GM18508 (cell line): ENCODE data around the gene ZNF568.

Source experiments
- ATAC-seq: cut with Tn5 transposase; IDR thresholded peaks from one replicate; pipeline ENCODE4 v1.9.1; 2021; ENCODE audit warnings: moderate number of reproducible peaks; ENCODE audit not compliant: insufficient read depth, unreplicated experiment

ZNF568 gene

DNA sequence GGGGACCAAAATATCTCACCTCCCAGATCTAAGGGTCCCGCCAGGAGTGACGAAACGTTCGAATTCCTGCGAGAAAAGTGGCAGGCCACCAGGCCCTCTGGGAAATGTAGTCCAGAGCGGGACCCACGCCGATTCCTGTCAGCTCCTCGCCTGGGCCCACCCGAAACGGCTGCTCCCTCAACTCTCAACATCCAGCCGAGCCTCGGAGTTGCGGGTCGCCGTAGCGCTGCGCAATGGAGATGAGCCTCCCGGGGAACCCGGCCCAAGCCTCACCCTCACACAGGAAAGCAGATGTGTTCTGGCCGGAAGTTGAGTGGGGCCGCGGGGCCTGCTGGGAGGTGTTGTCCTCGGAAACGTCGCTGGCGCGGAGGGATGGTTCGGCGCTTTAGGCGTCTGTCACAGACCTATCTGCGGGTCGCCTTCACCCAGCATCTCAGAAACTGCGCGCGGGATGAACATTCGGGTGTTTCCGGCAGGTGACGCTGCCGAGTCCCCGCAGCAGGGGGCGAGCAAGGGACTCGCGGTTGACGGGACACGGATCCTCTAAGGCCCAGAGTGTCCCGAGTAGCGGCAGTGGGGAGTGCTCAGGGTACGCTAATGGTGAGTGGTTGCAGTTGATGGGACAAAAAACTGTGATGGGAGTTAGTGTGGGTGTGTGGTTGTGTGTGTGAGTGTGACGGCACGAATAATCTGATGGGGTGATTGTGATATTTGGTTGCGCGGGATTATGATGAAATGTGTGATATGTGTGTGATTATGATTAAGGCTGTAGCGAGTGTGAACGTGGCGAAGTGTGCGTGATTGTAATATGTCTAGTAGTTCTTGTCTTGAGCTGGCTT, at the start of gene ZNF568, which contains the start of gene ZNF829:
ZNF568 (plus strand) TSS at position 341 of the 839 bp plus-strand sequence. CDS start 6,439 bp downstream, outside the sequence.
ZNF829 (minus strand) TSS at position 300 of the 839 bp plus-strand sequence. CDS start 1,124 bp downstream, outside the sequence.
- peak; percentile 87 for ATAC-seq

DNA sequence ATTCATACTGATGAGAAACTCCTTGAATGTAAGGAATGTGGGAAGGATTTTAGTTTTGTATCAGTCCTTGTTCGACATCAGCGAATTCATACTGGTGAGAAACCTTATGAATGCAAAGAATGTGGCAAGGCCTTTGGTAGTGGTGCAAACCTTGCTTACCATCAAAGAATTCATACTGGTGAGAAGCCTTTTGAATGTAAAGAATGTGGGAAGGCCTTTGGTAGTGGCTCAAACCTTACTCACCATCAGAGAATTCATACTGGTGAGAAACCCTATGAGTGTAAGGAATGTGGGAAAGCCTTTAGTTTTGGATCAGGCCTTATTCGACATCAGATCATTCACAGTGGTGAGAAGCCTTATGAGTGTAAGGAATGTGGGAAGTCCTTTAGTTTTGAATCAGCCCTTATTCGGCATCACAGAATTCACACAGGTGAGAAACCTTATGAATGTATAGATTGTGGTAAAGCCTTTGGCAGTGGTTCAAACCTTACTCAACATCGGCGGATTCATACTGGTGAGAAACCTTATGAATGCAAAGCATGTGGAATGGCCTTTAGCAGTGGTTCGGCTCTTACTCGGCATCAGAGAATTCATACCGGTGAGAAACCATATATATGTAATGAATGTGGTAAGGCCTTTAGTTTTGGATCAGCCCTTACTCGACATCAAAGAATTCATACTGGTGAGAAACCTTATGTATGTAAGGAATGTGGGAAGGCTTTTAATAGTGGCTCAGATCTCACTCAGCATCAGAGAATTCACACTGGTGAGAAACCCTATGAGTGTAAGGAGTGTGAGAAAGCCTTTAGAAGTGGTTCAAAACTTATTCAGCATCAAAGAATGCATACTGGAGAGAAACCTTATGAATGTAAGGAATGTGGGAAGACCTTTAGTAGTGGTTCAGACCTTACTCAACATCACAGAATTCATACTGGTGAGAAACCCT, 38.9 kb upstream of the ZNF568 start:
- ATAC-seq, result no peak

DNA sequence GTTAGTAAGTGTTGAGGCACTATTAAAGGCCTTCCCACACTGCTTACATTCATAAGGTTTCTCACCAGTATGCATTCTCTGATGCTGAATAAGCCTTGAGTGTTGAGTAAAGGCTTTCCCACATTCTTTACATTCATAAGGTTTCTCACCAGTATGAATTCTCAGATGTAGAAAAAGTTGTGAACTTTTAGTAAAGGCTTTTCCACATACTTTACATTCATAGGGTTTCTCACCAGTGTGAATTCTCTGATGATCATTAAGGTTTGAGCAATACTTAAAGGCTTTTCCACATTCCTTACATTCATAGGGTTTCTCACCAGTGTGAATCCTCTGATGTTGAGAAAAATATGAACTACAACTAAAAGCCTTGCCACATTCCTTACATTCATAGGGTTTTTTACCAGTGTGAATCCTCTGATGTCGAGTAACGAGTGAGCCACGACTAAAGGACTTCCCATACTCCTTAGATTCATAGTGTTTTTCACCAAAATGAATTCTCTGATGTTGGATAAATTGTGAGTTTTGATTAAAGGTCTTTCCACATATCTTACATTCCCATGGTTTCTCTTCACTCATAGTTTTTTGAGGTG, 24.3 kb upstream of the ZNF568 start:
- ATAC-seq, result no peak

GRCh38 chr19:36894849-36895383, 21.2 kb upstream of the ZNF568 start:
- ATAC-seq, result no peak

DNA sequence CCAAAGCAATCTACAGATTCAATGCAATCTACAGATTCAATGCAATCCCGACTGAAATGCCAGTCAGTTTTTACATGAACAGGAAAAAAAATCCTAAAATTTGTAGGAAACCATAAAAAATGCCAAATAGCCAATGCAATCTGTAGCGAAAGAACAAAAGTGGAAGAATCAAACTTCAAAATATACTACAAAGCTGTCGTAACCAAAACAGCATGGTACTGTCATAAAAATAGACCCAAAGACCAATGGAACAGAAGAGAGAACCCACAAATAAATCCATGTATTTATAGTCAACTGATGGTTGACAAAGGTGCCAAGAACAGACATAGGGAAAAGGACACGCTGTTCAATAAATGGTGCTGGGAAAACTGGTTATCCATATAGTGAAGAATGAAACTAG, 17.7 kb upstream of the ZNF568 start:
- no peak for ATAC-seq

- ATAC-seq, result no peak
Measured at GRCh38 chr19:36916991-36917390, 859 bp downstream of the ZNF568 start.

DNA sequence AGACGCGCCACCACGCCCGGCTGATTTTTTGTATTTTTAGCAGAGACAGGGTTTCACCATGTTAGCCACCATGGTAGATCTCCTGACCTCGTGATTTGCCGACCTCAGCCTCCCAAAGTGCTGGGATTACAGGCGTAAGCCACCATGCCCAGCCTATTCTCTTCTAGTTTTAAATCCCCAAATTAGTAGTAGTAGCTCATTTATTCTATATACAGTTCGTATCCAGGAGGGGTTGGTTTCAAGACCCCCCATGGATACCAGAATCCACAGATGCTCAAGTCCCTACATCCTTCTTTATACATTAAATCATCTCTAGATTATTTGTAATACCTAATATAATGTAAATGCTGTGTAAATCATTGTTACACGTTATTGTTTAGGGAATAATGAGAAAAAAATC, 2.0 kb downstream of the ZNF568 start:
- ATAC-seq, result no peak

DNA sequence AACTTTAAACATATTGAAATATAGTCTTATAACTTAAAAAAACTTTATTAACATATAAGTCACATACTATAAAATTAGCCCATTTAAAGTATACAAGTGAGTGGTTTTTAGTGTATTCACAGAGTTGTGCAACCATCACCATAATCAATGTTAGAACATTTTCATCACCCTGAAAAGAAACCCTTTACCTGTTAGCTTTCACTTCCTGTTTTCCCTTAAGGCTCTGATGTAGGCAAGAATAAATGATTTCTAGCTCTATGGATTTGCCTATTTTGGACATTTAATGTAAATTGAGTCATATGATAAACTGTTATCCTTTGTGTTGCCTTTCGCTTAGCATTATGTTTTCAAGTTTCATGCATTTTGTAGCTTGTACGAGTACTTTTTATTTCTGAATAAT, 15.6 kb downstream of the ZNF568 start:
- ATAC-seq, result no peak

DNA sequence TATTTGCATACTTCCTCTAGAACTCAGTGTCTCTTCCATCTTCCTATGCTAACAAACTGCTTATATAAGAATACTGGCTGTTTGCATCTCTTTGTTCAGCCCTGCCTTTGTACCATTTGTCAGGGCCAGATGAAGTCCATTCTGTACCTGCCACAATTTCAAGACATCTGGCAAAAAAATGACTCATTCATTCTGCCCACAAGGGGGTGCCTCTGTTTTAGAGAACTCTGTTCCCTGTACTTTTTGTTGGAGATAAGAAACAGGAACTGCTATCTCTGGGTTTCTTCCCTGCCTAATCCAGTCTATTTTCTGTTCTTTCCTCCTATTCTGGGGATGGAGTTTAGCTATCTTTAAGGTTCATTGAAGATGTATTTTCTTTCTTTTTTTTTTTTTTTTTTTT, 23.0 kb downstream of the ZNF568 start:
- no peak for ATAC-seq

- no peak for ATAC-seq
Measured at GRCh38 chr19:36950335-36951119, 34.4 kb downstream of the ZNF568 start.

DNA sequence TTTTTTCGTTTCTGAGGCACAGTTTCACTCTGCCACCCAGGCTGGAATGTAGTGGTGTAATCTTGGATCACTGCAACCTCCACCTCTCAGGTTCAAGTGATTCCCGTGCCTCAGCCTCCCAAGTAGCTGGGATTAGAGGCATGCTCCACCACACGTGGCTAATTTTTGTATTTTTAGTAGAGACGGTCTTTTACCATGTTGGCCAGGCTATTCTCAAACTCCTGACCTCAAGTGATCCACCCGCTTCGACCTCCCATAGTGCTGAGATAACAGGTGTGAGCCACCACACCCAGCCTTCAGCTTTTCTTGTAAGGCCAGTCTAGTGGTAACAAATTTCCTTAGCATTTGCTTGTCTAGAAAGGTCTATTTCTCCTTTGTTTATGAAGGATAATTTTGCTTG, 46.2 kb downstream of the ZNF568 start:
- no peak for ATAC-seq

GRCh38 chr19:36963280-36963679, 47.1 kb downstream of the ZNF568 start:
- no peak for ATAC-seq

DNA sequence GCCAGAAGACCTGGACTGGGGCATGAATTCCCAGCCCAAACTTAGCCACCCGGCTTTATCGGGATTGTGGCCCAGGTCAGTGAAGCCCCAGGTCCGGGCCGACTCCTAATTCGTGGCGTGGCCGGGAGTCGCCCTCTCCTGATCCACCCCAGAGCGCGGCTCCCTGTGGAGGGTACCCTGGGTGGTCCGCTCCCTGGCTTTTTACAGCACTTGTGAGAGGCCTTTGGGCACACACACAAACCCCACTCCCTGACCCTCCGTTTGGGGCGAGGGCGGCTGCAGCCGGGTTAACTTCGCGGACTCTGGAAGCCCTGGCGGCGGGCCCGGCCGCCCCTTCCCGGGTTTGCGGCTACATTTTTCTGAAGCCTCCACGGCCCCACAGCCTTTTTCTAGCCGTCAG, 56.4 kb downstream of the ZNF568 start:
- ATAC-seq, result no peak

GRCh38 chr19:36973021-36973843, 57.1 kb downstream of the ZNF568 start:
- no peak for ATAC-seq

DNA sequence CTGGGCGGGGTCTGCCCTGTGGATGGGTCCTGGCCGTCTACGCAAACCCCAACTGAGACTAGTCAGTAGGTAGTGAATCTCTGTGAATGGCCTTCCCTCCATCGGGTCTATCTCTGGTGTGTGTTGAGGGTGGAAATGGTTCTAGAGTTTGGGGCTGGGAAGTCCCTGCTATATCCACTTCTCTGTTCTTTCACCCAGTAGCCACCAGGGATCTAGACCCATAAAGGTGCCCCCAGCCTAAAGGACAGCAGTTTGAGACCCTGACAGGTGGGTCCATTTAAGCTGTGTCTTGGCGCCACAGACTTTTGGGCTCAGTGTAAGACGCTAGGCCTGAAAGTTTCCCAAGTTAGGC, 57.7 kb downstream of the ZNF568 start:
- no peak for ATAC-seq

- no peak for ATAC-seq
Measured at GRCh38 chr19:36986131-36986530, 70.0 kb downstream of the ZNF568 start.

GRCh38 chr19:36986601-36987000, 70.5 kb downstream of the ZNF568 start:
- no peak for ATAC-seq

DNA sequence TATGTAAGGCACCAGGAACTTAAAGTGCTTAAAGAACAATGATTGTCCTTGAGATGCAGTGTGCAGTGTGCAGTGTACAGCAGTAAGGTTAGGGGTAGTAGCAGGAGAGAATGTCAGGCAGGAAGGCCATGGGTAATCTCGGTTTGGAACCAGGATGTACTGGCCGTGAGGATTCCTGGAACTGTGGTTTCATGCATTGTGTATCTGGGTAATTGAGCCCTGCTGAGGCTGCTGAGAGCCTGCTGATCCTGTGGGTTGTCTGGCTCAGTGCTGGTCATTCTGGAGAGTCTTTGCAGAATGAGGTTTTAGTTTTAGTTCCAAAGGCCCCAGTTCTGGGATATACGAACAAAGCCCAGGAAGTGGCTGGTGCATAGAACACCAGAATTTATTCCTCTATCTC, 71.0 kb downstream of the ZNF568 start:
- no peak for ATAC-seq
